Ectodermal cell (in vitro differentiated cells): Measurements from ENCODE around the gene FKBP1A.
"Not testable (repeated sequence)": the region's sequence is repeated elsewhere in the genome, so short reads cannot be mapped to it uniquely, and the experiment has no call there.

Experiments
- H3K27ac ChIP-seq: 2 replicates; pipeline ENCODE4 v1.7.0; 2013; ENCODE audit warnings: mild to moderate bottlenecking, low read depth, low read length; ENCODE audit not compliant: insufficient read depth, poor library complexity, severe bottlenecking
- H3K27me3 ChIP-seq: 2 replicates; pipeline ENCODE4 v1.7.0; 2013; ENCODE audit warnings: mild to moderate bottlenecking, low read length; ENCODE audit not compliant: insufficient read depth, control insufficient read depth, poor library complexity, severe bottlenecking
- H3K36me3 ChIP-seq: one replicate; pipeline ENCODE4 v1.7.0; 2013; ENCODE audit warnings: low read length; ENCODE audit not compliant: control insufficient read depth, insufficient read depth
- H3K4me1 ChIP-seq: one replicate; pipeline ENCODE4 v1.7.0; 2013; ENCODE audit warnings: low read length; ENCODE audit not compliant: control insufficient read depth, insufficient read depth
- H3K4me3 ChIP-seq: 2 replicates; pipeline ENCODE4 v1.7.0; 2013; ENCODE audit warnings: low read depth, low read length, control low read depth; ENCODE audit not compliant: insufficient read depth
- H3K9me3 ChIP-seq: 2 replicates; pipeline ENCODE4 v1.7.0; 2013; ENCODE audit warnings: mild to moderate bottlenecking, low read length, moderate library complexity; ENCODE audit not compliant: control insufficient read depth
- WGBS, 2 experiments: methylation state at CpG; one replicate each; pipeline ENCODE4 v1.1.7; 2013; ENCODE audit warnings: missing lambda C conversion rate in 2 of 2; 5-methylcytosine and 5-hydroxymethylcytosine counted together

FKBP1A gene

GRCh38 chr20:1417790-1418189, 24.9 kb upstream of the FKBP1A start:
- Histone ChIP-seq H3K4me1 (no peaks in the 10 kb centered on the region), H3K9me3 (no peaks in the 10 kb centered on the region), H3K36me3 (no peaks in the 10 kb centered on the region), H3K27ac (no peak overlapping the region), H3K27me3 (no peaks in the 10 kb centered on the region), H3K4me3 (no peak overlapping the region)

GRCh38 chr20:1417273-1417672, 24.4 kb upstream of the FKBP1A start:
- no peaks in the 10 kb centered on the region for H3K4me1 ChIP-seq
- H3K27me3 ChIP-seq, result no peaks in the 10 kb centered on the region
- no peaks in the 10 kb centered on the region for H3K9me3 ChIP-seq
- WGBS, 2 experiments, result 89 to 93% methylated on average over 5 of the region's 5 CpGs
- H3K36me3 ChIP-seq, result no peaks in the 10 kb centered on the region
- H3K4me3 ChIP-seq, result no peak overlapping the region
- no peak overlapping the region for H3K27ac ChIP-seq

GRCh38 chr20:1415667-1416468, 23.0 kb upstream of the FKBP1A start:
- 82 to 83% methylated on average over 8 of the region's 8 CpGs for WGBS, 2 experiments
- H3K27ac ChIP-seq, result no peak overlapping the region
- no peaks in the 10 kb centered on the region for H3K27me3 ChIP-seq
- H3K4me1 ChIP-seq, result no peaks in the 10 kb centered on the region
- H3K9me3 ChIP-seq, result no peaks in the 10 kb centered on the region
- H3K36me3 ChIP-seq, result no peaks in the 10 kb centered on the region
- no peak overlapping the region for H3K4me3 ChIP-seq

GRCh38 chr20:1414982-1415381, 22.1 kb upstream of the FKBP1A start:
- Histone ChIP-seq H3K36me3 (no peaks in the 10 kb centered on the region), H3K27ac (no peak overlapping the region), H3K9me3 (no peaks in the 10 kb centered on the region), H3K27me3 (no peaks in the 10 kb centered on the region), H3K4me3 (no peak overlapping the region), H3K4me1 (no peaks in the 10 kb centered on the region)
- 92 to 98% methylated on average over 3 to 4 of the region's 4 CpGs for WGBS, 2 experiments

- no peak overlapping the region for H3K27ac ChIP-seq
- no peaks in the 10 kb centered on the region for H3K4me1 ChIP-seq
- H3K9me3 ChIP-seq, result no peaks in the 10 kb centered on the region
- H3K4me3 ChIP-seq, result no peak overlapping the region
- WGBS, 2 experiments, result 81 to 90% methylated on average over 2 of the region's 2 CpGs
- H3K27me3 ChIP-seq, result no peaks in the 10 kb centered on the region
- no peaks in the 10 kb centered on the region for H3K36me3 ChIP-seq
These were observed 12.9 kb upstream of the FKBP1A start for GRCh38 chr20:1405801-1406200.

GRCh38 chr20:1403624-1404023, 10.8 kb upstream of the FKBP1A start:
- WGBS, 2 experiments, result 46 to 63% methylated on average over 1 of the region's 1 CpG
- no peaks in the 10 kb centered on the region for H3K4me1 ChIP-seq
- no peak overlapping the region for H3K27ac ChIP-seq
- H3K9me3 ChIP-seq, result no peaks in the 10 kb centered on the region
- no peaks in the 10 kb centered on the region for H3K36me3 ChIP-seq
- peaks cover 5% of the 10 kb centered on the region for H3K27me3 ChIP-seq
- no peak overlapping the region for H3K4me3 ChIP-seq

GRCh38 chr20:1402149-1402548, 9.3 kb upstream of the FKBP1A start:
- Histone ChIP-seq H3K4me1 (no peaks in the 10 kb centered on the region), H3K27me3 (peaks cover 5% of the 10 kb centered on the region), H3K27ac (no peak overlapping the region), H3K9me3 (no peaks in the 10 kb centered on the region), H3K36me3 (no peaks in the 10 kb centered on the region), H3K4me3 (no peak overlapping the region)
- WGBS, 2 experiments, result 92% methylated on average over 7 of the region's 7 CpGs

- no peak overlapping the region for H3K27ac ChIP-seq
- 95 to 96% methylated on average over 3 of the region's 3 CpGs for WGBS, 2 experiments
- no peaks in the 10 kb centered on the region for H3K9me3 ChIP-seq
- H3K36me3 ChIP-seq, result no peaks in the 10 kb centered on the region
- H3K4me3 ChIP-seq, result no peak overlapping the region
- peaks cover 11% of the 10 kb centered on the region for H3K27me3 ChIP-seq
- no peaks in the 10 kb centered on the region for H3K4me1 ChIP-seq
These were observed 8.6 kb upstream of the FKBP1A start for GRCh38 chr20:1401451-1401907.

- WGBS, 2 experiments, result 87 to 91% methylated on average over 8 of the region's 8 CpGs
- not testable (repeated sequence) for H3K36me3 ChIP-seq, H3K9me3 ChIP-seq, H3K4me1 ChIP-seq, H3K27ac ChIP-seq, H3K4me3 ChIP-seq
- H3K27me3 ChIP-seq, result peaks cover 28% of the 10 kb centered on the region
These were observed 7.0 kb upstream of the FKBP1A start for GRCh38 chr20:1399678-1400366.

GRCh38 chr20:1398185-1398584, 5.3 kb upstream of the FKBP1A start:
- WGBS, 2 experiments, result 85 to 87% methylated on average over 7 of the region's 7 CpGs
- H3K4me1 ChIP-seq, H3K9me3 ChIP-seq, H3K36me3 ChIP-seq, H3K27ac ChIP-seq, H3K4me3 ChIP-seq: not testable (repeated sequence)
- peaks cover 38% of the 10 kb centered on the region for H3K27me3 ChIP-seq
